Muscle layer of colon (tissue), 2 donors: Measurements from ENCODE around the gene WFIKKN1.

Experiments used
- H3K27ac ChIP-seq: one replicate; pipeline ENCODE4 v1.7.0; 2013; ENCODE audit warnings: low read depth, mild to moderate bottlenecking, low read length, moderate library complexity
- H3K27me3 ChIP-seq, 2 donors: one replicate each; pipeline ENCODE4 v1.7.0; 2013; ENCODE audit warnings: low read length in 2 of 2, mild to moderate bottlenecking in 2 of 2; ENCODE audit not compliant: insufficient read depth in 2 of 2, control insufficient read depth in 1 of 2
- H3K36me3 ChIP-seq: one replicate; pipeline ENCODE4 v1.7.0; 2013; ENCODE audit warnings: mild to moderate bottlenecking, low read length; ENCODE audit not compliant: insufficient read depth
- H3K4me1 ChIP-seq: one replicate; pipeline ENCODE4 v1.7.0; 2013; ENCODE audit warnings: mild to moderate bottlenecking, low read length; ENCODE audit not compliant: insufficient read depth
- H3K4me3 ChIP-seq, 2 donors: one replicate each; pipeline ENCODE4 v1.7.0; 2013; ENCODE audit warnings: low read length in 2 of 2, low read depth in 1 of 2, mild to moderate bottlenecking in 1 of 2, moderate library complexity in 1 of 2
- H3K9ac ChIP-seq: one replicate; pipeline ENCODE4 v1.7.0; 2013; ENCODE audit warnings: low read length
- H3K9me3 ChIP-seq: one replicate; pipeline ENCODE4 v1.7.0; 2013; ENCODE audit warnings: mild to moderate bottlenecking, low read length
- donor health status: abdominal sarcoma.
- donor health status: Adenocarcinoma of cecum.

WFIKKN1 gene

GRCh38 chr16:610513-611381, 20.0 kb upstream of the WFIKKN1 start:
- Histone ChIP-seq H3K9me3 (no peaks in the 10 kb centered on the region), H3K27ac (no peak overlapping the region), H3K9ac (no peak overlapping the region), H3K4me1 (no peaks in the 10 kb centered on the region), H3K27me3 (no peaks in the 10 kb centered on the region), H3K4me3 (no peak overlapping the region), H3K36me3 (no peaks in the 10 kb centered on the region)

GRCh38 chr16:615122-615521, 15.7 kb upstream of the WFIKKN1 start:
- Histone ChIP-seq H3K27me3 (no peaks in the 10 kb centered on the region), H3K27ac (no peak overlapping the region), H3K9ac (no peak overlapping the region), H3K9me3 (no peaks in the 10 kb centered on the region), H3K36me3 (no peaks in the 10 kb centered on the region), H3K4me3 (no peak overlapping the region), H3K4me1 (no peaks in the 10 kb centered on the region)

GRCh38 chr16:616733-617586, 13.8 kb upstream of the WFIKKN1 start:
- no peaks in the 10 kb centered on the region for H3K36me3 ChIP-seq
- no peaks in the 10 kb centered on the region for H3K9me3 ChIP-seq
- H3K27ac ChIP-seq: no peak overlapping the region
- no peaks in the 10 kb centered on the region for H3K27me3 ChIP-seq
- H3K4me3 ChIP-seq: no peak overlapping the region
- H3K9ac ChIP-seq: no peak overlapping the region
- peaks cover 4% of the 10 kb centered on the region for H3K4me1 ChIP-seq

- Histone ChIP-seq H3K27me3 (no peaks in the 10 kb centered on the region), H3K36me3 (no peaks in the 10 kb centered on the region), H3K4me1 (peaks cover 4% of the 10 kb centered on the region), H3K9ac (no peak overlapping the region), H3K27ac (no peak overlapping the region), H3K9me3 (no peaks in the 10 kb centered on the region), H3K4me3 (no peak overlapping the region)
These were observed 12.9 kb upstream of the WFIKKN1 start for GRCh38 chr16:617855-618254.

- H3K4me1 ChIP-seq: peaks cover 4% of the 10 kb centered on the region
- no peak overlapping the region for H3K9ac ChIP-seq
- H3K36me3 ChIP-seq: no peaks in the 10 kb centered on the region
- no peaks in the 10 kb centered on the region for H3K9me3 ChIP-seq
- no peaks in the 10 kb centered on the region for H3K27me3 ChIP-seq
- H3K27ac ChIP-seq: no peak overlapping the region
- H3K4me3 ChIP-seq: no peak overlapping the region
These were observed 11.2 kb upstream of the WFIKKN1 start for GRCh38 chr16:619476-620100.

- Histone ChIP-seq H3K9ac (no peak overlapping the region), H3K27me3 (no peaks in the 10 kb centered on the region), H3K27ac (no peak overlapping the region), H3K9me3 (no peaks in the 10 kb centered on the region), H3K36me3 (no peaks in the 10 kb centered on the region), H3K4me1 (peaks cover 4% of the 10 kb centered on the region), H3K4me3 (no peak overlapping the region)
These were observed 9.9 kb upstream of the WFIKKN1 start for GRCh38 chr16:620700-621525.

- H3K9me3 ChIP-seq: no peaks in the 10 kb centered on the region
- no peaks in the 10 kb centered on the region for H3K36me3 ChIP-seq
- peaks cover 4% of the 10 kb centered on the region for H3K4me1 ChIP-seq
- no peak overlapping the region for H3K9ac ChIP-seq
- no peak overlapping the region for H3K4me3 ChIP-seq
- no peaks in the 10 kb centered on the region for H3K27me3 ChIP-seq
- H3K27ac ChIP-seq: no peak overlapping the region
These were observed 9.2 kb upstream of the WFIKKN1 start for GRCh38 chr16:621526-622105.

GRCh38 chr16:622920-623280, 7.9 kb upstream of the WFIKKN1 start:
- Histone ChIP-seq H3K4me3 (no peak overlapping the region), H3K9ac (no peak overlapping the region), H3K27ac (no peak overlapping the region)

GRCh38 chr16:624526-625070, 6.2 kb upstream of the WFIKKN1 start:
- H3K4me3 ChIP-seq: no peak overlapping the region
- H3K9ac ChIP-seq: no peak overlapping the region
- H3K36me3 ChIP-seq: no peaks in the 10 kb centered on the region

More at GRCh38 chr16:622920-623280, 7.9 kb upstream of the WFIKKN1 start:
- Histone ChIP-seq H3K36me3 (no peaks in the 10 kb centered on the region), H3K9me3 (no peaks in the 10 kb centered on the region), H3K27me3 (no peaks in the 10 kb centered on the region), H3K4me1 (peaks cover 4% of the 10 kb centered on the region)

GRCh38 chr16:625117-625976, 5.4 kb upstream of the WFIKKN1 start:
- H3K27me3 ChIP-seq: no peaks in the 10 kb centered on the region
- no peak overlapping the region for H3K4me3 ChIP-seq
- no peaks in the 10 kb centered on the region for H3K36me3 ChIP-seq
- peaks cover 4% of the 10 kb centered on the region for H3K4me1 ChIP-seq
- no peak overlapping the region for H3K27ac ChIP-seq
- no peak overlapping the region for H3K9ac ChIP-seq
- H3K9me3 ChIP-seq: no peaks in the 10 kb centered on the region

More at GRCh38 chr16:624526-625070, 6.2 kb upstream of the WFIKKN1 start:
- no peaks in the 10 kb centered on the region for H3K9me3 ChIP-seq
- H3K27ac ChIP-seq: no peak overlapping the region
- peaks cover 4% of the 10 kb centered on the region for H3K4me1 ChIP-seq
- no peaks in the 10 kb centered on the region for H3K27me3 ChIP-seq
